ENCODE results near the gene UBE4B. TPM values are rescaled to one million over a fixed set of nuclear protein-coding genes. Genes with fewer than 3 reads are reported as not detected.
A peak's percentile ranks its signal among the peaks of the same experiment; 100 is the strongest.

The UBE4B gene
- total and polyA plus RNA-seq, 4 donors: 9.9 to 51.0 (median 28.2) TPM

DNA sequence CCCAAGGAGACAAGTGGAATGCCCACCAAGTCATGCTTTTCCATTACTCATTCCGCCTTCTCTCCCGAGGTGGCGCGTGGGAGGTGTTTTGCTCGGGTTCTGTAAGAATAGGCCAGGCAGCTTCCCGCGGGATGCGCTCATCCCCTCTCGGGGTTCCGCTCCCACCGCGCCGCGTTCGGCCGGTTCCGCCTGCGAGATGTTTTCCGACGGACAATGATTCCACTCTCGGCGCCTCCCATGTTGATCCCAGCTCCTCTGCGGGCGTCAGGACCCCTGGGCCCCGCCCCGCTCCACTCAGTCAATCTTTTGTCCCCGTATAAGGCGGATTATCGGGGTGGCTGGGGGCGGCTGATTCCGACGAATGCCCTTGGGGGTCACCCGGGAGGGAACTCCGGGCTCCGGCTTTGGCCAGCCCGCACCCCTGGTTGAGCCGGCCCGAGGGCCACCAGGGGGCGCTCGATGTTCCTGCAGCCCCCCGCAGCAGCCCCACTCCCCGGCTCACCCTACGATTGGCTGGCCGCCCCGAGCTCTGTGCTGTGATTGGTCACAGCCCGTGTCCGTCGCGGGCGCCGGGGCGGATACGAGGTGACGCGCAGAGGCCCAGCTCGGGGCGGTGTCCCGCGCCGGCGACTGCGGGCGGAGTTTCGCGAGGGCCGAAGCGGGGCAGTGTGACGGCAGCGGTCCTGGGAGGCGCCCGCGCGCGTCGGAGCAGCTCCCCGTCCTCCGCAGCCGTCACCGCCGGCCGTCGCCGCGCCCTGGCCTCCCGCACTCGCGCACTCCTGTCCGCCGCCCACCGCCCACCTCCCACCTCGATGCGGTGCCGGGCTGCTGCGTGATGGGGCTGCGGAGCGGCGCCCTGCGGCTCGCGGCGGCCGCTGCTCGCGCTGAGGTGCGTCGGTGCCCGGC lies 177.4 kb downstream of the UBE4B start, which contains the start of gene KIF1B:
Gene KIF1B, plus strand, starts transcription at position 666 of the 906 bp plus-strand sequence. CDS start 21,759 bp downstream, outside the sequence.
- peak; percentile 99 for DNase-seq

DNA sequence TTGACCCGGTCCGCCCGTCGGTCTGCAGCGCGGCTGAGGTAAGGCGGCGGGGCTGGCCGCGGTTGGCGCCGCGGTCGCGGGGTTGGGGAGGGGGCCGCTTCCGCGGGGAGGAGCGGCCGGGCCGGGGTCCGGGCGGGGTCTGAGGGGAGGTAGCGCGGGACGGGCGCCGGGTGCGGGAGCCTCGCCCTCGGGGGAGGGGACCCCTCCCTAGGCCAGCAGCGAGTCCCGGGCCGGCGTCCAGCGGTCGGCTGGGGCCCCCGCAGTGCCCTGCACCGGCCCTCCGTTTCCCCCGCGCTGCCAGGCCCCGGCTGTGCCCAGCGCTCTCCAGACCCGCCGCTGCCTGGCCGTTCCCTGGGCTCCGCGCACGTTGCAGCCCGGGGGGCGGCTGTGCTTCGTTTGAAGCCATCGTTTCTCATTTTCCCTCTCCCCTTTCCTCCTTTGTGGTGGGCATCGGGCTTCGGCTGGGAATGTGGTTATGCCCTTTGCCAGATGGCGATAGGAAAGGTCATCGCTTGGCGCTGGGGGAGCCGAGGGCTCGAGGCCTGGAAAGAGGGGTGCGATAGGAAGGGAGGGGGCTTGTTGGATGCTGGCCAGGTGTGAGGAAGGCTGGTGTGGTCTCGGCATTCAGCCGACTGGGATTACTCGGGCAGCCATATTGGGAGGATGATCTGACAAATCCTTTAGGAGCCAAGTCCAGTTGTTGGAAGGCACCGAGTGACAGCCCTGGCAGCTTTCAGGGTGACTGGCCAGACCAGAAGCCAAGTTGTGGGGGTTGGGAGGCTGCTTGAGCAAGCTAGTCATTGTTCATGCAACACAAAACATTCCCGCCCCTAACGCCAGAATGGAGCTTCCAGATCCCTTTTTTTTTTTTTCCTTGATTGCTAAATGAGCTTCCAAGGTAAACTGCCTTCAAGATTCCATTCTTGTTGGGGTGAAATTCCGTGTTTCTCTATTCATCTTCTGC lies 178.4 kb downstream of the UBE4B start:
- Histone ChIP-seq H3K9ac (ENCODE audit: insufficient read depth in 1 of 2, low read length in 2 of 2) (peak overlapping the region; percentile 86 to 96), H3K4me3 (peak overlapping the region; percentile 88), H3K9me3 (ENCODE audit: control insufficient read depth in 4 of 4, insufficient read depth in 3 of 4, low read length in 3 of 4) (no peaks in the 10 kb centered on the region), H3K27me3 (ENCODE audit: control insufficient read depth in 3 of 3, insufficient read depth in 3 of 3, low read length in 2 of 3) (no peaks in the 10 kb centered on the region), H3K27ac (ENCODE audit: low read depth in 1 of 2, low read length in 1 of 2) (peak overlapping the region; percentile 96 to 99), H3K4me1 (ENCODE audit: control insufficient read depth in 5 of 5, insufficient read depth in 5 of 5, low read length in 5 of 5) (peaks cover 5 to 28% (median 11%) of the 10 kb centered on the region in 5 donors), H3K36me3 (ENCODE audit: control insufficient read depth in 4 of 4, insufficient read depth in 4 of 4, low read length in 4 of 4) (no peaks in the 10 kb centered on the region)
- WGBS, 2 donors: 2% methylated on average over 42 to 68 of the region's 69 CpGs
- ATAC-seq (ENCODE audit: insufficient read depth, low FRiP score) (peak; percentile 42), DNase-seq (peak; percentile 90 to 95 (median 92))
- TF ChIP-seq, protein P1, sequence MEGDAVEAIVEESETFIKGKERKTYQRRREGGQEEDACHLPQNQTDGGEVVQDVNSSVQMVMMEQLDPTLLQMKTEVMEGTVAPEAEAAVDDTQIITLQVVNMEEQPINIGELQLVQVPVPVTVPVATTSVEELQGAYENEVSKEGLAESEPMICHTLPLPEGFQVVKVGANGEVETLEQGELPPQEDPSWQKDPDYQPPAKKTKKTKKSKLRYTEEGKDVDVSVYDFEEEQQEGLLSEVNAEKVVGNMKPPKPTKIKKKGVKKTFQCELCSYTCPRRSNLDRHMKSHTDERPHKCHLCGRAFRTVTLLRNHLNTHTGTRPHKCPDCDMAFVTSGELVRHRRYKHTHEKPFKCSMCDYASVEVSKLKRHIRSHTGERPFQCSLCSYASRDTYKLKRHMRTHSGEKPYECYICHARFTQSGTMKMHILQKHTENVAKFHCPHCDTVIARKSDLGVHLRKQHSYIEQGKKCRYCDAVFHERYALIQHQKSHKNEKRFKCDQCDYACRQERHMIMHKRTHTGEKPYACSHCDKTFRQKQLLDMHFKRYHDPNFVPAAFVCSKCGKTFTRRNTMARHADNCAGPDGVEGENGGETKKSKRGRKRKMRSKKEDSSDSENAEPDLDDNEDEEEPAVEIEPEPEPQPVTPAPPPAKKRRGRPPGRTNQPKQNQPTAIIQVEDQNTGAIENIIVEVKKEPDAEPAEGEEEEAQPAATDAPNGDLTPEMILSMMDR (IDR thresholded peaks at IDR 0.05; ENCODE audit: control extremely low read depth, extremely low read depth): no peak

More for the DNA sequence above, 177.4 kb downstream of the UBE4B start, which contains the start of gene KIF1B:
- Histone ChIP-seq H3K27ac (ENCODE audit: low read depth in 1 of 2, low read length in 1 of 2) (peak within 1 kb of the TSS; percentile 99), H3K27me3 (ENCODE audit: control insufficient read depth in 3 of 3, insufficient read depth in 3 of 3, low read length in 2 of 3) (no peaks in the 10 kb centered on the region), H3K9ac (ENCODE audit: insufficient read depth in 1 of 2, low read length in 2 of 2) (peak within 1 kb of the TSS; percentile 86 to 96), H3K9me3 (ENCODE audit: control insufficient read depth in 4 of 4, insufficient read depth in 3 of 4, low read length in 3 of 4) (no peaks in the 10 kb centered on the region), H3K4me3 (peak within 1 kb of the TSS; percentile 88), H3K36me3 (ENCODE audit: control insufficient read depth in 4 of 4, insufficient read depth in 4 of 4, low read length in 4 of 4) (no peaks in the 10 kb centered on the region), H3K4me1 (ENCODE audit: control insufficient read depth in 5 of 5, insufficient read depth in 5 of 5, low read length in 5 of 5) (peaks cover 5 to 20% (median 7%) of the 10 kb centered on the region in 5 donors)
- TF ChIP-seq, protein P1 (IDR thresholded peaks at IDR 0.05; ENCODE audit: control extremely low read depth, extremely low read depth): peak; percentile 85
- peak; percentile 98 for ATAC-seq (ENCODE audit: insufficient read depth, low FRiP score)
- 0% methylated on average over 78 to 107 of the region's 107 CpGs for WGBS, 2 donors

DNA sequence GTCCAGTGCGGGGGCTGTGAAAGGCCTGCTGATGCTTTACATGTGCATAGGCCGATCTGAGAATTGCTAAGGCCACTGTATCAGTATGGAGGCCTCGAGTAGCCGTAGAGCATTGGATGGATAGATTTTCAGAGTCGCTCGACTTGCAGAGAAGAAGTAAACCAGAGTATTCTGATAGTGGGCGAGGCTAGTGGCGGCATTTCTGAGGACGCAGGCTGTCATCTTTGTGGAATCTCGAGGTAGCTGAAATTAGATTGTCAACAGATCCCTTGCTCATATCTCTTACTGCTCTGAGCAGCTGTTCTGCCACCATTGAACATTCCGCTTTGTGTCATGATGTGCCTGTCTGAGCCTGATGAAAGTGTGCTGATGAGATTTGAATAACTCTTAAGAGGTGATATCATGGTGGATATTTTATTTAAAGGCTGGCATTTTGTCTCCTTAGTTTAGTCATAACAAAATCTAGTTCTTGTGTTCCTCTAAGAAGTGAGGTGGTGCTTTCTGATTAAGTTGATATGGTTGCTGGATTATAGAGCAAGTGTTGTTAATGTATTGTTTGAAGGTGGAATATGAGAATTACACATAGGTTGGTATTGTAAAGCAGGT lies 179.2 kb downstream of the UBE4B start:
- Histone ChIP-seq H3K36me3 (ENCODE audit: control insufficient read depth in 4 of 4, insufficient read depth in 4 of 4, low read length in 4 of 4) (no peaks in the 10 kb centered on the region), H3K27ac (ENCODE audit: low read depth in 1 of 2, low read length in 1 of 2) (peak overlapping the region; percentile 81 to 99), H3K9ac (ENCODE audit: insufficient read depth in 1 of 2, low read length in 2 of 2) (peak overlapping the region; percentile 86 to 96), H3K9me3 (ENCODE audit: control insufficient read depth in 4 of 4, insufficient read depth in 3 of 4, low read length in 3 of 4) (no peaks in the 10 kb centered on the region), H3K27me3 (ENCODE audit: control insufficient read depth in 3 of 3, insufficient read depth in 3 of 3, low read length in 2 of 3) (no peaks in the 10 kb centered on the region), H3K4me1 (ENCODE audit: control insufficient read depth in 5 of 5, insufficient read depth in 5 of 5, low read length in 5 of 5) (peaks cover 6 to 34% (median 12%) of the 10 kb centered on the region in 5 donors), H3K4me3 (peak overlapping the region; percentile 29)
- WGBS, 2 donors: 40 to 61% methylated on average over 11 of the region's 11 CpGs
- peak in 1 of 3 donors; percentile 52 for DNase-seq
- ATAC-seq (ENCODE audit: insufficient read depth, low FRiP score): no peak
- TF ChIP-seq, protein P1 (IDR thresholded peaks at IDR 0.05; ENCODE audit: control extremely low read depth, extremely low read depth): no peak

Data from lung (tissue), 12 donors.